Activated CD4-positive, alpha-beta T cell treated with anti-CD3 and anti-CD28 coated beads, Interleukin-2, amount 10 ng/mL, durations not matched to agents 24 days and 14 days (primary cell): ENCODE data around the gene PCGF5. TPM values are rescaled to one million over a fixed set of nuclear protein-coding genes. Genes with fewer than 3 reads are reported as not detected.
"Not testable (repeated sequence)": the region's sequence is repeated elsewhere in the genome, so short reads cannot be mapped to it uniquely, and the experiment has no call there.

Experiments
- DNase-seq: peaks from one replicate; pipeline ENCODE4 v3.0.0; 2022
- H3K27ac Mint-ChIP-seq: one replicate; pipeline ENCODE4 v1.8.0; 2022; ENCODE audit warnings: mild to moderate bottlenecking, mixed read lengths
- H3K27me3 Mint-ChIP-seq: one replicate; pipeline ENCODE4 v1.8.0; 2022; ENCODE audit warnings: mixed read lengths
- H3K36me3 Mint-ChIP-seq: one replicate; pipeline ENCODE4 v1.8.0; 2022; ENCODE audit warnings: low read depth, mild to moderate bottlenecking, mixed read lengths
- H3K4me1 Mint-ChIP-seq: one replicate; pipeline ENCODE4 v1.8.0; 2021; ENCODE audit warnings: mixed read lengths
- H3K4me3 Mint-ChIP-seq: one replicate; pipeline ENCODE4 v1.8.0; 2022; ENCODE audit warnings: mild to moderate bottlenecking, moderate library complexity, mixed read lengths
- H3K9me3 Mint-ChIP-seq: one replicate; pipeline ENCODE4 v1.8.0; 2021; ENCODE audit warnings: mixed read lengths
- intact Hi-C: fragments of 100-400 bp; cut with micrococcal nuclease; formaldehyde crosslinking; loops from one replicate; pipeline ENCODE4 v1.15.1; 2023
- total RNA-seq: library from RNA; stranded (reverse); gene quantifications from 2 replicates; pipeline ENCODE4 v1.2.3, GENCODE V29; 2022

Gene PCGF5
- total RNA-seq, 1 donor from 2014 or later = 45.4 TPM

DNA sequence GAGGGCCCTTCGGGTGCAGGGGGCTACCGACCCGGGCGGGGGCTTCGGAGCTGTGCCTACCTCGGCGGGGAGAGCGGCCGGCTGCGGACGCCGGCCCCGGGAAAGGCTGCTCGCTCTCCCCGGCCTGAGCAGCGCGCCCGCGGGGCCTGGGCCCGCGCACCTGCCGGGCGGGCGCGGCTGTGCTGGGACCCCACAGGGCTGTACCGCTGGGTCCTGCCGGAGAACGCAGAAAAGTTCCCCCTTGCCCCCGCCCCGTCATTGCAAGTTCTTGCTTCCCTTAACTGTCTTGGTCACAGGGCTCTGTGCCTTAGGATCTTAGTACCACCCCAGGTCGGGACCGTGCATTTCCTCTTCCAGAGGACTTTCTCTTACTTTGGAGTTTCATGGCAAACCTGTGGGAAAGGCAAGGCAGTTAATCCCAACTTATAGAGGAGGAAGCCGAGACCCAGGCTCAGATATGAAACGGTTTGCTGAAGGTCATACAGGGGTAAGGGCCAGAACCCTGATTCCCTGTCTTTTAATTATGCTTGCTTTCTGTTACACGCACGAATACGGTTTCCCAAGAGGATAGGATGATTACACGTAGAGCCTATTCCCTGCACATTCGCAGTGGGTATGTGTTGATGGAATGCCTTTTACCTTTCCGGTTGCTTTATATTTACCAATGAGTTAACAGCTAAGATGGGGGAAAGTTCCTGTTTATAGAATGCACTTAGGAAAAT is 652 bp downstream of the PCGF5 start:
- peaks cover 45% of the 10 kb centered on the region for H3K4me1 Mint-ChIP-seq
- H3K9me3 Mint-ChIP-seq = no peaks in the 10 kb centered on the region
- intact Hi-C loops = loop anchor here (1.0 to 2.0 kb wide), 4 partner anchors 20 to 215 kb away; no protein-coding TSS in a partner anchor
- H3K4me3 Mint-ChIP-seq = peak overlapping the region; percentile 96
- H3K27me3 Mint-ChIP-seq = no peaks in the 10 kb centered on the region
- DNase-seq = no peak
- H3K27ac Mint-ChIP-seq = peak overlapping the region; percentile 87
- H3K36me3 Mint-ChIP-seq = peaks cover 21% of the 10 kb centered on the region

DNA sequence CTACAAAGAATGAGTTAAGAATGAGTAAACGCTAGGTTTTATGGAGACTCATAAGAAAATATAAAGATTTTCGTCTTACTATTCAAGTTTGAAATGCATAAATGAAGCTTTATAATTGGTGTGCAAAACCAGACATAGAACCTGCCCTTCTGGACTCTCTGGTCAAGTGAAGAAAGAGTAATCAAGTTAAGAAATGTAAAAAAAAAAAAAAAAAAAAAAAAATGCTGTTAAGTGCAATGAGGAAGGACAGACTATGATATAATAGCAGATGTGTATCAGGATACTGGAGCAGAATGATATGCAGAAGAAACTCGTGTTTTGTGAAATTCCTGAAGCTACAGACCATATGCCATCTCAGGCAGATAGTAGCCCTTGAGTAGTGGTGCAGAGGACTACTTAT is 5.6 kb downstream of the PCGF5 start:
- peaks cover 51% of the 10 kb centered on the region for H3K4me1 Mint-ChIP-seq
- no peak overlapping the region for H3K4me3 Mint-ChIP-seq
- H3K36me3 Mint-ChIP-seq = peaks cover 39% of the 10 kb centered on the region
- H3K27me3 Mint-ChIP-seq = no peaks in the 10 kb centered on the region
- intact Hi-C loops = no loop called here
- no peak for DNase-seq
- H3K9me3 Mint-ChIP-seq = no peaks in the 10 kb centered on the region
- H3K27ac Mint-ChIP-seq = no peak overlapping the region

DNA sequence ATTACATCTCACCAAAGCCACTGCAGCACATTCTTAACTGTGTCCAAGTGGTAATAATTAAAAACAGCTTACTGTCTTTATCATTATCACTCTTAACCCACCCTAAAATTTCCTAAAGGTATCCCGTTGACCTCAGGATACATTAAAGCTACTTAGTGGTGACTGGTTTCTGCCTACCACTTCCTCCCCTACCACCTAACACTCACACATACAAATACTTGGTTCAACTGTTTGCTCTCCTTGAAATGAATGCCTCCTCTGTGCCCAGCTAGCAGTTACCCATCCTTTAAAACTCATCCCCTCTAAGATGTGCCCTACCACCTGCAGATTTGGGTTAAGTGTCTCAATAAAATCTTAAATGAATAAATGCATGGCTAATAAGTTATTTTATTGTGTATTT is 7.1 kb downstream of the PCGF5 start:
- intact Hi-C loops = no loop called here
- Mint-ChIP-seq H3K4me3 (no peak overlapping the region), H3K4me1 (peaks cover 36% of the 10 kb centered on the region), H3K27me3 (no peaks in the 10 kb centered on the region), H3K27ac (no peak overlapping the region), H3K9me3 (no peaks in the 10 kb centered on the region), H3K36me3 (peaks cover 31% of the 10 kb centered on the region)
- DNase-seq = peak; percentile 47

DNA sequence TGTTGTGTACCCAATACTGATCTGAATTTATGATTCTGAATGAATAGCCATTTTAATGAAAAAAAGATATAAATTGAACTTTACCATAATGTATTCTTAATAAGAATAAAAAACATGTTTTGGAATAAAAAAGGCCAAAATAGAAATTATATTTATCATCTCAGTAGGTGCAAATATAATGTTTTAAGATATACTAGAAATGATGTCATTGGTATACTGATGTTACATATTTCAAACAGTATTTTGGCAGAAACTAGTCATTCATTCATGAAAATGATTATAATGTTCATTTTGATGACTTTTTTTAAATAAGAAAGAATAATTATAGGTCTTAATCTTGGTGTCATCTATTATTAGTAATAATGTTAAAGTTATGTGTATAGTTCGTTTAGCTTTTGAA is 9.2 kb downstream of the PCGF5 start:
- Mint-ChIP-seq H3K4me3 (no peak overlapping the region), H3K4me1 (peaks cover 26% of the 10 kb centered on the region), H3K9me3 (no peaks in the 10 kb centered on the region), H3K27me3 (no peaks in the 10 kb centered on the region), H3K27ac (no peak overlapping the region), H3K36me3 (peaks cover 24% of the 10 kb centered on the region)
- no peak for DNase-seq
- intact Hi-C loops = no loop called here

DNA sequence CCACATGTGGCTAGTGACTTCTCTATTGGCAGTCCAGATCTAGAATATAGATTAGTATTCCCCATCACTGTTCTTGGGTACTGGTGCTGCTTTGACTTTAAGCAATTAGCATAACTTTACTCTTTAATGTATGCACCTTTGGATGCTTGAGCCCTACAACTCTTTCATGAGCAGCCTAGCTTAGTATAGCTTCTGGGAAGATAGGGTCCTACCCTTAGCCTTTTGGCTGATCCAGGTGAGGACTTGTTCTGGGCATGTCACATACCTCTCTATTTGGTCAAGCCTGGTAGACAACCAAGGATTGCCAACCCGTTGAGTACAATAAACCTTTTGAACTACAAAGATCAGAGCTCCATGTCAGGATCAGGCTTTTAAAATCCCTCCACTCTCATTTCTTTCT is 17.7 kb downstream of the PCGF5 start:
- Mint-ChIP-seq H3K27ac (no peak overlapping the region), H3K36me3 (peaks cover 22% of the 10 kb centered on the region), H3K4me1 (peaks cover 14% of the 10 kb centered on the region), H3K27me3 (no peaks in the 10 kb centered on the region), H3K4me3 (no peak overlapping the region), H3K9me3 (no peaks in the 10 kb centered on the region)
- intact Hi-C loops = no loop called here
- DNase-seq = no peak

DNA sequence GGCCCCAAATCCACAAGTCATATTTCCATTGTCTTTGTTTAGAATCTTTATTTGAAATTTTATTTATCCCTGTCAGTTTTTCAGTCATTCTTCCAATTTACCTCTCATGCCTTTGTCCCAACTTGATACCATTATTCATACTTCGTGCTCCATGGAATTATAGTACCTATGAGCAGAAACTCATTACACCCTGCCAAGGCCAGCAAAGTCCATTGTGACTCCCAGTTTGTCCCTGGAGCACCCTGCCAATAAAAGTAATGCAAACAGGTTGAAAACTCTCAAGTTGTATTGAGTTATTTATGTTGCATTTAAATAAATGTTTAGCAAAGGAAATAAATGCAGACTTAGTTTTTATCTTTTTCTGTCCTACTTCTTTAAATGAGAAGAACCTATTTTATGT is 19.3 kb downstream of the PCGF5 start:
- DNase-seq = no peak
- Mint-ChIP-seq H3K4me3 (no peak overlapping the region), H3K27ac (no peak overlapping the region), H3K9me3 (no peaks in the 10 kb centered on the region), H3K4me1 (peaks cover 10% of the 10 kb centered on the region), H3K27me3 (no peaks in the 10 kb centered on the region), H3K36me3 (peaks cover 17% of the 10 kb centered on the region)
- intact Hi-C loops = no loop called here

DNA sequence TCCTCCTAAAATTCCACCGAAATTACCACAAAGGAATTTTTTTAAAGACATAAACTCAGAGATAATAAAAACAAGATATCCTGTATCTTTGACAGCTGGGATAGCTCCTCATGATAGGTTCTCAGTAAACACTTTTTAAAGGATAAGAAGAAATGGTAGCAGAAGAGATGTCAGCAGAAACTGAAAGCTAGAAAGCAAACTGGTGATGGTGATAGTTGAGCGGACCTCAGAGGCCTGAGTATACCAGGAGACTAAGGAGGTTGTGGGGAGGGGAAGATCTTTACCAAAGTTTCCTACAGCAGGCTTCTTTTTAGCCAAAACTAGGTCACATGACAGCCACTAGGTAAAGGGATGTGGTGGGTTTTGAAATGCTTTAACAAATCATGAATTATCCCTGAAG is 22.5 kb downstream of the PCGF5 start:
- H3K27ac Mint-ChIP-seq = no peak overlapping the region
- no peak overlapping the region for H3K4me3 Mint-ChIP-seq
- H3K36me3 Mint-ChIP-seq = peaks cover 8% of the 10 kb centered on the region

DNA sequence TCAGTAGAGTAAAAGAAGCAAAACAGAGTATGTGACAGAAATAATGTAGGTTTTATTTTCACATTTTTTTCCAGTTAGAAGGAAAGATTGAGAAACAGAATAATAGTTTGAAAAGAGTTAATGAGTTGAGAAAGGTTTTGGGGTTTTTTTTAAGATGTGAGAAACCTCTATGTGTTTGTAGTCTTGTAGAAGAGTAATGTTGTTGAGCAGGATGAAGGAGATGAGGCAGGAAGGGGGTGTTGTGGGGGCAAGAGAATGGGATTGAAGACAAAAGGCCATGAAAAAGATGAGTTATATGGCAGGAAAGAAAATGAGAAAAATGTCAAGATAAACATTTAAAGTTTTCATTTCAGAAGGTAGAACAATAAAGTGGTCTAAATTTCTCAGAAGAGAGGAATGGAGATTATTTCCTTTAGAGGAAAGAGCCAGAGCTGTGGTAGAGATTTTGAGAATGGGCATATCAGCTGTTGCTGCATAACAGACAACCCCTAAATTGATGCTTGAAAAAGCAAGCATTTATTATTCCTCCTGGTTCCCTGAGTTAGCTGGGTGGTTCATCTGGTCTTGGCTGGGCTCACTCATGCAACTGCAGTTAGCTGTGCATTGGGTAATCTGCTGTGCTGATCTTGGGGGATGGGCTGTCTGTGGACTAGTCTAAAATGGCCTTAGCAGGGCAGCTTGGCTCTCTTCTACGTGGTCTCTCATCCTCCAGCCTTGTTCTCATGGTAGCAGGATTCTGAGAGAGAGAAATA is 27.1 kb downstream of the PCGF5 start:
- Mint-ChIP-seq H3K27me3 (no peaks in the 10 kb centered on the region), H3K4me3 (no peak overlapping the region), H3K27ac (no peak overlapping the region), H3K36me3 (peaks cover 10% of the 10 kb centered on the region), H3K9me3 (no peaks in the 10 kb centered on the region), H3K4me1 (peaks cover 8% of the 10 kb centered on the region)
- DNase-seq = peak; percentile 59
- intact Hi-C loops = no loop called here

More for the DNA sequence above, 22.5 kb downstream of the PCGF5 start:
- DNase-seq = no peak
- Mint-ChIP-seq H3K9me3 (no peaks in the 10 kb centered on the region), H3K27me3 (no peaks in the 10 kb centered on the region), H3K4me1 (peaks cover 10% of the 10 kb centered on the region)
- intact Hi-C loops = no loop called here

DNA sequence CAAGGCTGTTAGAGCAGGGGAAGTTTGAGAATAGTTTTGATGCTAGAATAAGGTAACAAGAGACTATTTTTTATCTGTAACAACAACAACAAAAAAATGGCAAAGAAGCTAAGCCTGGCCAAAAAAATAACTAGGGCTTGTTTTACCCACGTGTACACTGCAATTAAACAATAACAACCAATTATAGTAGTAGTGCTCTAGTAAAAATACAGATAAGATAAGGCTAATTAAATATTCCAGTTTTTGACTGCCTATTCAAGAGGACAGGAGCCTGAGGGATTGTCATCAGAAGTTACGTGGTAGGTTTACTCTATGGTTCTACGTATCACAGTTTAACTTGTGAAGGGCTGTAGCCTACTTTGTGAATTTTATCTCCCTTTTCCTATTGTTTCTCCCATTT is 29.2 kb downstream of the PCGF5 start:
- no peak for DNase-seq
- Mint-ChIP-seq H3K9me3 (no peaks in the 10 kb centered on the region), H3K4me3 (no peak overlapping the region), H3K27ac (no peak overlapping the region), H3K27me3 (no peaks in the 10 kb centered on the region), H3K36me3 (peaks cover 30% of the 10 kb centered on the region), H3K4me1 (peaks cover 3% of the 10 kb centered on the region)
- intact Hi-C loops = loop anchor here (2.0 kb wide), 5 partner anchors 29 to 371 kb away; partner anchors contain the start of gene PCGF5

DNA sequence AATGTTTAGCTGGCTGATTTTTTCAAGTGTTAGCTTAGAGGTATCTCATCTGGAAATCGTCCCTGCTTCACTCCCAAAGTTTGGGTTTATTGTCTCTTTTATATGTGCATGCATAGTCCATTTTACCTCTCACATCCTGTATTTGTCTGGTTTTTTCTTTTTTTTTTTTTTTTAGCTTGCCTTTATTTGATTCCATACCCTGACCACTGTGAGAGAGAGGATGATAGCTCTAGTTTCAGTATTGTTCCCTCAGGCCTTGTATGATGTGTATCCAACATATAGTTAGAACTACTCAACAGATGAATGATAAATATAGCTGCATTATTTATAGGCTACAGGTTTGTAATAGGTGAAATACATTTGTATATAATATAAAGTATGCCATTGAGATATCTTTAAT is 29.9 kb downstream of the PCGF5 start:
- DNase-seq = no peak
- no peaks in the 10 kb centered on the region for H3K9me3 Mint-ChIP-seq
- peaks cover 35% of the 10 kb centered on the region for H3K36me3 Mint-ChIP-seq
- intact Hi-C loops = loop anchor here (2.0 kb wide), 5 partner anchors 30 to 372 kb away; partner anchors contain the start of gene PCGF5
- peaks cover 3% of the 10 kb centered on the region for H3K4me1 Mint-ChIP-seq
- no peaks in the 10 kb centered on the region for H3K27me3 Mint-ChIP-seq
- H3K4me3 Mint-ChIP-seq = no peak overlapping the region
- no peak overlapping the region for H3K27ac Mint-ChIP-seq

DNA sequence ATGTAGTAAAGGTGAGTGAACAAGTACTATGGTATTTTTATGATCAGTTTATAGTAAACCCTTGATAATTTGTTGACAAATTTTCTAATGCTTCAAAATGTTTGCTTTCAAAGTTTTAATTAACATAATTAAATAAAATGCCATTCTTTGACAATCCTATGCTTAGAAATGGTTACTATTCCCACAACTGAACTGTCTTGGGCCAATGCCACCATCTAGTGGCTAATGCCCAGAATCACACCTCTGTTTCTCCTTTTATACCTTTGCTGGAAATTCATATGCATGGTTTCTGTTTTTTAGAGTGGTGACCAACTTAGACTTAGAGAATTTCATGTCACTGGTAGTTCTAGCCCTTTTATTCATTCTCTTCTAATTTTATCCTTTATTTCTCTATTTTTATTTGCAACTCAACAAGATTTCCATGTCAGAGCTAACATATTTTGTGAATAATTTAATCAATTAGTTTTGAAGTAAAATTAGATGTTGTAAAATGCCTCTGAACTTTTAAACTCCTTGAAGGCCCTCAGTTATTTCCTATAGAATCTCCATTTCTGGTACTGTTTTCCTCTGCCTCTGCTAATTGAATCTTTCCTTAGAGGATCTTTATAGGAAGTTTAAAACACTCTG is 31.1 kb downstream of the PCGF5 start:
- no peak overlapping the region for H3K4me3 Mint-ChIP-seq
- intact Hi-C loops = loop anchor here (1.0 to 2.0 kb wide), 7 partner anchors 31 to 373 kb away; partner anchors contain the start of gene PCGF5
- no peak overlapping the region for H3K27ac Mint-ChIP-seq
- DNase-seq = peak; percentile 85
- H3K27me3 Mint-ChIP-seq = no peaks in the 10 kb centered on the region
- H3K36me3 Mint-ChIP-seq = peaks cover 44% of the 10 kb centered on the region
- H3K9me3 Mint-ChIP-seq = no peaks in the 10 kb centered on the region
- peaks cover 3% of the 10 kb centered on the region for H3K4me1 Mint-ChIP-seq

DNA sequence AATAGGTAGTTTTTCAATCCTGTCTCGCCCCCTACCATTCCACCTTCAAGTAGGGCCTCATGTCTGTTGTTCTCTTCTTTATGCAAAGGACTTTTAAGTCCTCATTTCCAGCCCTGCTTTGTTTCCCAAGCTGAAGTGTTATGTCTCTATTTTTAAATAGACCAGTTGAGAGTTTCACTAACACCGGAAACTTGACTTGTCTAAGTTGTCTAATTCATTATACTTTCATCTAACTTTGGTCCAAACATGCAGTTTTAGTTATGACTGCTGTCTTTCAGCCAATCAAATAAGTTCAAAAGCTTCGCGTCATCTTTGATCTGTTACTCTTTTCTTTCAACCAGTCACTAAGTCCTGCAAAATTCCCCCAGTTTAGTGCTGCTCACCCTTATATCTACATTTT is 32.8 kb downstream of the PCGF5 start:
- Mint-ChIP-seq H3K36me3 (peaks cover 57% of the 10 kb centered on the region), H3K27ac (no peak overlapping the region), H3K4me1 (peaks cover 6% of the 10 kb centered on the region), H3K9me3 (no peaks in the 10 kb centered on the region), H3K4me3 (no peak overlapping the region), H3K27me3 (no peaks in the 10 kb centered on the region)
- intact Hi-C loops = no loop called here
- DNase-seq = no peak

DNA sequence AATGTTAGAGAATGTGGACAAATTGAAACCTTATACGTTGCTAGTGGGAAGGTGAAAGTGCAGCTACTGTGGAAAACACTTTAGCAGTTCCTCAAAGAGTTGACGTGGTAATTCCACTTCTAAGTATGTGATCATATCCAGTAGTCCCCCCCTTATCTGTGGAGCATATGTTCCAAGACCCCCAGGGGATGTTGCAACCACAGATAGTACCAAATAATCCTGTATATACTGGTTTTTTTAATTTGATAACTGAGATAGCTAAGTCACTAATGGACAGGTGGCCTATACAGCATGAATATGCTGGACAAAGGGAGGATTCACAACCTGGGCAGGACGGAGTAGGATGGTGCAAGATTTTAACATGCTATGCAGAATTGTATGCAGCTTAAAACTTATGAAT is 36.8 kb downstream of the PCGF5 start:
- H3K9me3 Mint-ChIP-seq = no peaks in the 10 kb centered on the region
- intact Hi-C loops = no loop called here
- peaks cover 3% of the 10 kb centered on the region for H3K4me1 Mint-ChIP-seq
- H3K36me3 Mint-ChIP-seq = peaks cover 67% of the 10 kb centered on the region
- no peaks in the 10 kb centered on the region for H3K27me3 Mint-ChIP-seq
- H3K27ac Mint-ChIP-seq = no peak overlapping the region
- no peak overlapping the region for H3K4me3 Mint-ChIP-seq
- DNase-seq = no peak

DNA sequence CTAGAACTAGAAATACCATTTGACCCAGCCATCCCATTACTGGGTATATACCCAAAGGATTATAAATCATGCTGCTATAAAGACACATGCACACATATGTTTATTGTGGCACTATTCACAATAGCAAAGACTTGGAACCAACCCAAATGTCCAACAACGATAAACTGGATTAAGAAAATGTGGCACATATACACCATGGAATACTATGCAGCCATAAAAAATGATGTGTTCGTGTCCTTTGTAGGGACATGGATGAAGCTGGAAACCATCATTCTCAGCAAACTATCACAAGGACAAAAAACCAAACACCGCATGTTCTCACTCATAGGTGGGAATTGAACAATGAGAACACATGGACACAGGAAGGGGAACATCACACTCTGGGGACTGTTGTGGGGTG is 40.0 kb downstream of the PCGF5 start:
- H3K36me3 Mint-ChIP-seq = peaks cover 49% of the 10 kb centered on the region
- intact Hi-C loops, H3K27me3 Mint-ChIP-seq, H3K4me1 Mint-ChIP-seq, H3K4me3 Mint-ChIP-seq, DNase-seq, H3K27ac Mint-ChIP-seq, H3K9me3 Mint-ChIP-seq: not testable (repeated sequence)
